AG10803 (cell line): Measurements from ENCODE around the gene MASP1.

Experiments used
- DNase-seq: peaks from one replicate; pipeline ENCODE4 v3.0.0; 2010; ENCODE audit warnings: low read depth
- H3K4me3 ChIP-seq: 2 replicates; pipeline ENCODE4 v1.5.1; 2011; ENCODE audit warnings: mild to moderate bottlenecking, low read length, control low read depth
- TF ChIP-seq, protein P1 (sequence below): conservative IDR thresholded peaks from 2 replicates; pipeline ENCODE4 v1.5.1; 2011; ENCODE audit warnings: mild to moderate bottlenecking, low read length, control low read depth, inconsistent platforms

Gene MASP1

GRCh38 chr3:187212705-187213104 is 78.8 kb downstream of the MASP1 start:
- TF ChIP-seq, protein P1, sequence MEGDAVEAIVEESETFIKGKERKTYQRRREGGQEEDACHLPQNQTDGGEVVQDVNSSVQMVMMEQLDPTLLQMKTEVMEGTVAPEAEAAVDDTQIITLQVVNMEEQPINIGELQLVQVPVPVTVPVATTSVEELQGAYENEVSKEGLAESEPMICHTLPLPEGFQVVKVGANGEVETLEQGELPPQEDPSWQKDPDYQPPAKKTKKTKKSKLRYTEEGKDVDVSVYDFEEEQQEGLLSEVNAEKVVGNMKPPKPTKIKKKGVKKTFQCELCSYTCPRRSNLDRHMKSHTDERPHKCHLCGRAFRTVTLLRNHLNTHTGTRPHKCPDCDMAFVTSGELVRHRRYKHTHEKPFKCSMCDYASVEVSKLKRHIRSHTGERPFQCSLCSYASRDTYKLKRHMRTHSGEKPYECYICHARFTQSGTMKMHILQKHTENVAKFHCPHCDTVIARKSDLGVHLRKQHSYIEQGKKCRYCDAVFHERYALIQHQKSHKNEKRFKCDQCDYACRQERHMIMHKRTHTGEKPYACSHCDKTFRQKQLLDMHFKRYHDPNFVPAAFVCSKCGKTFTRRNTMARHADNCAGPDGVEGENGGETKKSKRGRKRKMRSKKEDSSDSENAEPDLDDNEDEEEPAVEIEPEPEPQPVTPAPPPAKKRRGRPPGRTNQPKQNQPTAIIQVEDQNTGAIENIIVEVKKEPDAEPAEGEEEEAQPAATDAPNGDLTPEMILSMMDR, result no peak
- H3K4me3 ChIP-seq, result no peak overlapping the region
- peak; percentile 64 for DNase-seq

DNA sequence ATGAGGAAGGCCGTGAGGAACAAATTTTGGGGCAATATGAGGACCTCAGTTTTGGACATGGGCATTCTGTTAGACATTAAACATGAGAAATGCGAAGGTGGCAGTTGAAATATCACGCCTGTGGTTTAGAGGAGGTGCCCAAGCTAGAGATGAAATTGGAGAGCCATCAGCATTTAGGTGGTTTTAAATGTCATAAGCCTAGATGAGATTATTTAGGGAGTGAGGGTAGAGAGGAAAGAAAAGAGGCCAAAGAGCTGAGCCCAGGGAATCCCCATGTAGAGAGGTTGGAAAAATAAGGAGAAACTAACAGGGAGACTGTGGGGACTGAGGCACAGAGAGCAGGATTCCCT is 79.4 kb downstream of the MASP1 start:
- TF ChIP-seq, protein P1, result no peak
- no peak overlapping the region for H3K4me3 ChIP-seq
- DNase-seq, result no peak

DNA sequence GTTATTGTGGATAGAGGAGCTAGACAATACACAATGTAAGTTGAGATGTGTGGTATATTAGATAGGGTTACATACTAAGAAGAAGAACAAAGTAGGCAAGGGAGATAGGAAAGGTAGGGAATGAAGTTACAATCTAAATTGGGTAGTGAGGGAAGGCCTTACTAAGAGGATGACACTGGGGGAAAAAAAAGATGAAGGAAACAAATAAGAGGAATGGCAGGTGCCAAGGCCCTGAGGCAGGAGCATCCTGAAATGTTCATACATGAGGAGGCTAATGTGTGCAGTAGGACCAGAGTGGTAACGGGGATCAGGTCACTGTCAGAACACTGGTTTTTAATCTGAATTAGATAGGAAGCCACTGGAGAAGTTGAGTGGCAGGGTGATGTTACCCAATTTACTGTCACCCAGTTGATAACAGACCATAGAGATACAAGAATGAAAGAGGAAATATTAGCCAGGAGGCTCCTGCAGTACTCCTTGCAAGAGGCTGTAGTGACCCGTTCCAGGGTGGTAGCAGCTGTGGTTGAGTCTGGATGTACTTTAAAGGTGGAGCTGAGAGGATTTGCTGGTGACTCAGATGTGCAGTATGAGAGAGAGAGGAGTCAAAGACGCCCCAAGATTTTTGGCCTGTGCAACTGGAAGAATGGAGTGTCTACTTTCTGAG is 79.9 kb downstream of the MASP1 start:
- peak; percentile 87 for DNase-seq
- H3K4me3 ChIP-seq, result no peak overlapping the region
- TF ChIP-seq, protein P1, result no peak

- TF ChIP-seq, protein P1, result no peak
- DNase-seq, result peak; percentile 98
- H3K4me3 ChIP-seq, result no peak overlapping the region
These were observed 80.8 kb downstream of the MASP1 start for GRCh38 chr3:187210545-187211327.

GRCh38 chr3:187210091-187210490 is 81.4 kb downstream of the MASP1 start:
- DNase-seq, result no peak
- TF ChIP-seq, protein P1, result no peak
- H3K4me3 ChIP-seq, result no peak overlapping the region

GRCh38 chr3:187209491-187209890 is 82.0 kb downstream of the MASP1 start:
- H3K4me3 ChIP-seq, result no peak overlapping the region
- peak; percentile 89 for DNase-seq
- TF ChIP-seq, protein P1, result no peak

GRCh38 chr3:187208159-187208558 is 83.4 kb downstream of the MASP1 start:
- H3K4me3 ChIP-seq, result no peak overlapping the region
- TF ChIP-seq, protein P1, result no peak
- peak; percentile 87 for DNase-seq
